Gastroesophageal sphincter (tissue), 3 donors: Measurements from ENCODE around the gene GPAT3.

ENCODE experiments used
- CTCF ChIP-seq, 4 experiments: fragments of 200-600 bp in 2 of 4; fragments of 450-650 bp in 2 of 4; sonication (generic) in 1 of 4; IDR thresholded peaks; one replicate each; pipeline ENCODE4 v1.5.1; 2017 to 2019; ENCODE audit warnings: antibody characterized with exemption in 4 of 4, mild to moderate bottlenecking in 2 of 4, moderate library complexity in 2 of 4
- POLR2AphosphoS5 ChIP-seq: sonication (generic); formaldehyde crosslinking; IDR thresholded peaks from one replicate; pipeline ENCODE4 v1.6.1; 2017; ENCODE audit warnings: antibody characterized with exemption

DNA sequence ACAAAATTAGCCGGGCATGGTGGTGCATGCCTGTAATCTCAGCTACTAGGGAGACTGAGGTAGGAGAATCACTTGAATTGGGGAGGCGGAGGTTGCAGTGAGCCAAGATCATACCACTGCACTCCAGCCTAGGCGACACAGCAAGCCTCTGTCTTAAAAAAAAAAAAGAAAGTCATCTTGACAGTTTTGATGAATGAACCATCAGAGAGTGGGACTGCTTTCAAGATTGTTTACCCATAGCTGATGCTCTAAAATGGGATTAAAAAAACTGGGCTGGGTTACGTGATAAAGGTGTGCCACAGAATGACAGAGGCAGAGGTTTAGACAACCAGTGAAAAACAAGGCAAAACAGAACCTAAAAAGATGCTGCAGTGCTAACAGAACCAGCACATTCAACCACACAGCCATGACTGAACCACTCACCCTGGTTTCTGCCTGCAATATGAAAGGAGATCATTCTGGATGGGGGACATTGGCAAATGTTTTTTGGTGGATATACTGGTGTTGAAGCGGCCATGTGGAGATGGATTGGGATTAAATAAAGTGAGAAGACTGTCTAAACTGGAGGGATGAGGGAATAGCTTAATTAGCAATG lies 22.2 kb downstream of the GPAT3 start:
- TF ChIP-seq CTCF (IDR thresholded peaks at IDR 0.05) (no peak), POLR2AphosphoS5 (no peak)
